Body of pancreas (tissue), 4 donors: Measurements from ENCODE around the gene GABRA4.

Experiments used
- CTCF ChIP-seq, 7 experiments: fragments of 450-650 bp in 4 of 7; fragments of 200-600 bp in 3 of 7; sonication (generic) in 3 of 7; IDR thresholded peaks; one replicate each; pipeline ENCODE4 v1.5.1; 2016 to 2019; ENCODE audit warnings: antibody characterized with exemption in 7 of 7
- POLR2A ChIP-seq, 3 donors: fragments of 450-650 bp; IDR thresholded peaks; one replicate each; pipeline ENCODE4 v1.6.1; 2016; ENCODE audit warnings: antibody characterized with exemption in 3 of 3, mild to moderate bottlenecking in 2 of 3

- TF ChIP-seq CTCF (IDR thresholded peaks at IDR 0.05): no peak
- TF ChIP-seq POLR2A (IDR thresholded peaks at IDR 0.05): no peak
Observed at GRCh38 chr4:46993075-46994006, at the start of gene GABRA4.
